Neuron (in vitro differentiated cells): Measurements from ENCODE around the gene STAT3.
"Not testable (repeated sequence)": the region's sequence is repeated elsewhere in the genome, so short reads cannot be mapped to it uniquely, and the experiment has no call there.

Experiments
- H2AFZ ChIP-seq: one replicate; pipeline ENCODE4 v1.6.1; 2013; ENCODE audit warnings: low read depth, mild to moderate bottlenecking, inconsistent platforms, low read length, moderate library complexity
- H3K27me3 ChIP-seq: one replicate; pipeline ENCODE4 v1.6.1; 2013; ENCODE audit warnings: low read length; ENCODE audit not compliant: insufficient read depth
- H3K36me3 ChIP-seq: one replicate; pipeline ENCODE4 v1.6.1; 2013; ENCODE audit warnings: low read length; ENCODE audit not compliant: insufficient read depth
- H3K4me1 ChIP-seq: one replicate; pipeline ENCODE4 v1.6.1; 2013; ENCODE audit warnings: low read length; ENCODE audit not compliant: insufficient read depth
- H3K4me3 ChIP-seq: 2 replicates; pipeline ENCODE4 v1.5.1; 2013; ENCODE audit warnings: mild to moderate bottlenecking, low read length, moderate library complexity
- H3K9me3 ChIP-seq: one replicate; pipeline ENCODE4 v1.6.1; 2013; ENCODE audit warnings: low read length

STAT3 gene

DNA sequence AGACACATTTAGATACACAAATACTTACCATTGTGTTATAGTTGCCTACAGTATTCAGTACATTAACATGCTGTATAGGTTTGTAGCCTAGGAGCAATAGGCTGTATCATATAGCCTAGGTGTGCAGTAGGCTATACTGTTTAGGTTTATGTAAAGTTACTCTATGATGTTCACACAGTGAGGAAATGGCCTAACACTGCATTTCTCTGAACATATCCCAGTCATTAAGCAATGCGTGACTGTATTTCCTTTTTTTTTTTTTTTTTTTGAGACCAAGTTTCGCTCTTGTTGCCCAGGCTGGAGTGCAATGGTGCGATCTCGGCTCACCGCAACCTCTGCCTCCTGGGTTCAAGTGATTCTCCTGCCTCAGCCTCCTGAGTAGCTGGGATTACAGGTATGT, 29.7 kb upstream of the STAT3 start:
- H3K36me3 ChIP-seq, H3K4me3 ChIP-seq, H3K4me1 ChIP-seq, H2AFZ ChIP-seq, H3K9me3 ChIP-seq: not testable (repeated sequence)
- H3K27me3 ChIP-seq: peaks cover 35% of the 10 kb centered on the region

DNA sequence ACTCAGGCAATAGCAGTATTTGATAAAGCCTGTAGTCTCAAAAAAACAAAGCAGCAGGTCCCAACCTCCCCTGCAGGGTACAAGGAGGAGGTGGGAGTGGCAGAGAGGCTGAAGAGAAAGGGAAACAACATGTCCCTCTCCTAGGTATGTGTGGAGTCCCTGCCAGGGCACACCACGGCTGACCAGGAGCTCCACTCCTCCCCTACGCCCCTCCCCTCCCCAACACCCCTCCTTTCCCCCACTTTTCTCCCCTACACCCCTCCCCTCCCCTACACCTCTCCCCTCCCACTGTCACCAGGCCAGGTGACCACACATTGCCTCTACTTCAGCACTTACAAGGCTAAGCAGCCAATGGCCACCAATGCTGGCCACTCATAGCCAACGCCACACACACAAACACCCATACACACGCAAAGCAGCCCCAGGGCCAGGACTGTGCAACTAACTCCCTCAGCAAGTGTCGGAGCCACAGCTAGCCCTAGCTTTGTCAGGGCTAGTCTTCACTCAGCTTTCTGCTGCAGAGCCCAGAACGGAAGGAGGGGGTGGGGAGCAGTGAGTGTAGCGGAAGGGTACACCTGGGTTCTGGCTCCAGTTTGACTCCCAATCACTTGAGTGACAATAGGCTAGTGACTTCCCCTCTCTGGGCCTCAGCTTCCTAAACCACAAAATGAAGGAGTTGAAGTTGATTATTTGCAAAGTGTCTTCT, 26.6 kb upstream of the STAT3 start:
- H3K4me1 ChIP-seq: no peaks in the 10 kb centered on the region
- H3K36me3 ChIP-seq: no peaks in the 10 kb centered on the region
- H3K4me3 ChIP-seq: no peak overlapping the region

DNA sequence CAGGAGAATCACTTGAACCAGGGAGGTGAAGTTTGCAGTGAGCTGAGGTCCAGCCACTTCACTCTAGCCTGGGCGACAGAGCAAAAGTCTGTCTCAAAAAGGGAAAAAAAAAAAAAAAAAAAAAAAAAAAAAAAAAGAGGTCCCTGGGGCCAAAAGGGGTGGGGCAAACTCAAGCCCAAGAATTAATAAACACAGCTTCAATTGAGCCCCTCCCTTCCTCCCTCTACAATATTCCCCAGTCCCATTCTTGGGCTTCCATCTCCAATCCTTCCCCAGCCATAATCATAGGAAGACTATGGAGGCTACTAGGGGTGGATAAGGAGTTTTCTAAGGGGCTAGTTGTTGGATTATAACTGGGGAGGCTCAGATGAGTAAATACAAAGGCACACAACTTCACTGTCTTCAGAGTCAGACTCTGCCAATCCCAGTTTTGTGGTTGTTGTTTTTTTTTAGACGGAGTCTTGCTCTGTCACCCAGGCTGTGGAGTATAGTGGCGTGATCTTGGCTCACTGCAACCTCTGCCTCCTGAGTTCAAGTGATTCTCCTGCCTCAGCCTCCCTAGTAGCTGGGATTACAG, 25.3 kb upstream of the STAT3 start:
- H3K9me3 ChIP-seq: no peaks in the 10 kb centered on the region
- H3K36me3 ChIP-seq: no peaks in the 10 kb centered on the region
- no peak overlapping the region for H3K4me3 ChIP-seq
- no peaks in the 10 kb centered on the region for H3K4me1 ChIP-seq
- H2AFZ ChIP-seq: no peak overlapping the region
- no peaks in the 10 kb centered on the region for H3K27me3 ChIP-seq

More for the DNA sequence above, 26.6 kb upstream of the STAT3 start:
- peaks cover 5% of the 10 kb centered on the region for H3K27me3 ChIP-seq
- H3K9me3 ChIP-seq: no peaks in the 10 kb centered on the region
- no peak overlapping the region for H2AFZ ChIP-seq

DNA sequence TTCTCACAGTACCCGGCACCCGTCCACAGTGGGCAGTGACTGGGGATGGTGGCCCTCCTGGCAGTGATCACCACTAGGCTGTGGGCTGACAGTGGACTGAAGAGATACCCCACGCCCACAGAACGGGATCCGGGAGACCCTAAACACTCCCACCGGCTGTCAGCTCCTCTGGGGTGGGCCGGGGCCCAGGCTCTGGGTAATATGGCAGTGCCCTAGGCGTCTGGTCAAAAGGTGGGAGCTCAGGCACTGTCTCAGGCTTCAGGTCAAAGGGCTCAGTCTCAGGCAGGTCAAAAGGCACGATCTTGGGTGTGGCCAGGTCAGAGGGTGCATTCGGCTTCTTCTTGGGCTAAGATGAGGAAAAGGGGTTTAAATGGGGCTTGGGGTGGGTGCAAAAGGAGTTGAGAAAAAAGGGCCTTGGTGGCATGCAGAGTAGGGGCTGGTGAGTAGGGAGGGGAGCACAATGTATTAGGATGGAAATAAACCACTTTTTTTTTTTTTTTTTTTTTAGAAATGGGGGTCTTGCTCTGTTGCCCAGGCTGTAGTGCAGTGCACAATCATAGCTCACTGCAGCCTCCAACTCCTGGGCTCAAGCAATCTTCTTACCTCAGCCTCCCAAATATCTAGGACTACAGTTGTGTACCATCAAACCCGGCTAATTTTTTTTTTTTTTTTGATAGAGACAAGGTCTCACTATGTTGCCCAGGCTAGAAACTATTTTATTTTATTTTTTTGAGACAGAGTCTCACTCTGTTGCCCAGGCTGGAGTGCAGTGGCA, 23.9 kb upstream of the STAT3 start:
- Histone ChIP-seq H3K9me3 (no peaks in the 10 kb centered on the region), H3K4me3 (no peak overlapping the region), H3K27me3 (no peaks in the 10 kb centered on the region), H3K4me1 (peaks cover 5% of the 10 kb centered on the region), H2AFZ (no peak overlapping the region), H3K36me3 (no peaks in the 10 kb centered on the region)

DNA sequence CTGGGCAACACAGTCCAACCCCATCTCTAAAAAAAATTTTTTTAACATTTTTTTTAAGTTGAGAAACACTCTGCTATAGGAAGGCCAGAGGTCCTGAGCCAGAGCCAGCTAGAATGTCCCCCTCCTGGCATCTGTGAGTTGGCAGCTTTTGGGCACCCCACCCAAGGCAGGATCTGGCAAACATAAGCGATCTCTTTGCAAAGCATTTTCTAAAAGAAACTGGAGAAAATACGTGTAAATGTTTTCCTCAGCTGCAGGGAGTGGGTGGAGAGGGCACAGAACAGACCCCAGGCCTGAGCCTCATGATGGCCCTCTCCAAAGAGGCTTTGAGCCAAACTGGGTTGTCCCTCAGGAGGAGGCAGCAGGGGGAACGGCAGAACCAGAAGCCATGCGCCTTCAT, 23.1 kb upstream of the STAT3 start:
- Histone ChIP-seq H3K9me3 (no peaks in the 10 kb centered on the region), H3K4me3 (no peak overlapping the region), H3K4me1 (peaks cover 8% of the 10 kb centered on the region), H3K36me3 (no peaks in the 10 kb centered on the region), H3K27me3 (no peaks in the 10 kb centered on the region), H2AFZ (no peak overlapping the region)

DNA sequence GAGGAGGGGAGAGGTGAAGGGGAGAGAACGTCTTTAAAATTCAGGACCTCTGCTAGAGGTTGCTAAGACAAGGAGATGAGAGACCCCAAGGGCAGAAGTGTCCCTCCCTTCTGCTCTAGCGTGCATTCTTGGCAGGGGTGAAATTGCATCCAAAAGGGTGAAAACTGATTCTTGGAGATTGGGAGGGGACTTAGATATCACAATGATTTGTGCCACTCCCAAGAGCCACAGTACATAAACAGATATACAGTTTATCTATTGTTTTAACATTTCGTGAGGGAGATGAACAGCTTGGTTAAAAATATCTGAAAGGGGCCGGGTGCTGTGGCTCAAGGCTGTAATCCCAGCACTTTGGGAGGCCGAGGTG, 22.1 kb upstream of the STAT3 start:
- no peak overlapping the region for H3K4me3 ChIP-seq
- H3K9me3 ChIP-seq: no peaks in the 10 kb centered on the region
- H3K36me3 ChIP-seq: no peaks in the 10 kb centered on the region

DNA sequence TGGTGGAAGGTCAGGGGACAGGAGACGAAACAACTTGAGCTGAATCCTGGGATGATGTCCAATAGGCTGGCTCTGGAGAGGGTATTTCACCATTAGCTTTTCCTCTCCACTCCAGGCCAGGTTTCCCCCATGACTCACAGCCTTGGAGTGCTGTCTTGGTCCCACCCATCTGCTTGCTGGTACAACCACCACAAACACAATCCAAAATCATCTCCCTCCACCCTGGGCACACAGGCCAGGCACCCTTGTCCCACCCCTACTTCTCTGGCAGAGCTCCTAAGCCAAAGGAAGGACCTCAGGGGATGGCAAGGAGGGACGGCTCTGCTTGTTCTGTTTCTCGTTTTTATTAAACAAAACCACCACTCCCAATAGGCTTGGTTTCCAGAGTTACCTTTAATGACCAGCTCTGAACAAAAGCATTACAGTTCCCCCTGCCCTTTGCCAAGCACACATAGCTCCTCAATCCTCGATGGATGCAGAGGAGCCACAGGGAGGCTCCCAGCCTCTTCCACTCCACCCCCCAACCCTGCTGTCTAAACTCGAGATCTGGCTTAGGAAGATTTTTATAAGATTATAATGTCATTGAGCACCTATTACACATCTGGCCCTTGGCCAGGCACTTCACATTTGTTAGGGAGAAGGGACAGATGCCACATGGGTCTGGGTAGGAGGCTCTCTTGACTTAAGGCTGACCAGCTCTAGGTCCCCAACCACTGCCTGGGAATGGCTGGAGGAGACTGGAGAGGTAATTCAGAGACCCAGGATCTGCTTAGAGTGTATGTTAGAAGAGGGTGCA, 21.5 kb upstream of the STAT3 start:
- Histone ChIP-seq H3K9me3 (no peaks in the 10 kb centered on the region), H3K4me1 (peaks cover 8% of the 10 kb centered on the region), H3K27me3 (no peaks in the 10 kb centered on the region), H3K36me3 (no peaks in the 10 kb centered on the region), H3K4me3 (no peak overlapping the region), H2AFZ (no peak overlapping the region)

More for the DNA sequence above, 22.1 kb upstream of the STAT3 start:
- Histone ChIP-seq H2AFZ (no peak overlapping the region), H3K27me3 (no peaks in the 10 kb centered on the region), H3K4me1 (peaks cover 8% of the 10 kb centered on the region)

GRCh38 chr17:42408061-42408460, 19.8 kb upstream of the STAT3 start:
- Histone ChIP-seq H3K27me3 (no peaks in the 10 kb centered on the region), H3K9me3 (peaks cover 1% of the 10 kb centered on the region), H3K36me3 (no peaks in the 10 kb centered on the region), H3K4me1 (peaks cover 8% of the 10 kb centered on the region), H3K4me3 (no peak overlapping the region), H2AFZ (no peak overlapping the region)

DNA sequence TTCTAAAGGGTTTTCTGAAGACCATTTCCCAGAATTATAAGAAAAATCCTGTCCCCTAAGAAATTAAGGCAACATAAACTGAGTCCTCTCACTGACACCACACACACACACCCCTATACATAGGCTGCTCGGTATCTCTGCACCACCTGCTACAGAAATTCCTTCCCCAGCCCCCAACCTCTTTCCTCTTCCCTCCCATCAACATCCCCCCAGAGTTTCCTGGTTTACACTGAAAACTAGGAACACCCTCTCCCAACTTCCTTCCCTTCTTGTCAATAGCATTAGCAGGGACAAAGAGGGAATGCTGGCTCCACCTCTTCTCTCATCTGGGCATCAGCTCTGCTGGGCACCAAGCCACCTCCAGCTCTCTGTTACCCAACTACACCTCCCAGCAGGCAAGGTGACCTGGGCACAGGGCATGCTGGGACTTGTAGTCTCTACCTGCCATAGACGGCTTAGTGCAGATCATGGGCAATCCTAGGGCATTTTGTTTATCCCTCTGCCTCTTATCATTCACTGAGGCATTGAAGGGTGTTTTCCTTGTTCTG, 19.1 kb upstream of the STAT3 start:
- Histone ChIP-seq H3K4me3 (no peak overlapping the region), H3K27me3 (no peaks in the 10 kb centered on the region), H3K36me3 (no peaks in the 10 kb centered on the region), H3K4me1 (peaks cover 13% of the 10 kb centered on the region), H2AFZ (no peak overlapping the region), H3K9me3 (peaks cover 1% of the 10 kb centered on the region)

DNA sequence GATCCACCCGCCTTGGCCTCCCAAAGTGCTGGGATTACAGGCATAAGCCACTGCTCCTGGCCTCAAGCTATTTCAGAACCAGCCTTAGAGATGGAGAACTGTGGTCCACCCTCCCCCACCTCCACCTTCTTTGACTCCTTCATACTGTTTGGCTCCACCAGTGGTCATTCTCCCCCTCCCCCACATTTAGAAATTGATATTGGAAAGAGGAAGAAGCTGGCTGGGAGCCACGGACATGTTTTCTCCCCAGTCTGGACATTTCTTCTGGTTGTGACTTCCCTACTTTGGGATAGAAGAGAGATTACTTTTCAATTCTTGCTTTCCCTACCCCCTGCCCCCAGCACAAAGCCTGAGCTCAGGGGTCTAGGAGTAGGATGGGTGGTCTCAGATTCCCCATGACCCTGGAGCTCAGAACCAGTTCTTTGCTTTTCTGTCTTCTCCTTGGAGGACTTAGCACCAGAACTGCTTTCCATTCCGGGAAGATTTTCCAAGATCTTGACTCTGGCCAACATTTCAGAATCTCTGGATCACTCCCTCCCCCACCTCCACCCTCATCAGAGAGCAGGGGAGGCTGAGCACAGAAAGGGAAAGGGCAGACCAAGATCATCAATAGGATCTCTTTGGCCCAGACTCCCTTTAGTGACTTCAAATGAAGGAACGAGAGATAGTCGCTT, 18.5 kb upstream of the STAT3 start:
- peaks cover 1% of the 10 kb centered on the region for H3K9me3 ChIP-seq
- no peak overlapping the region for H3K4me3 ChIP-seq
- H3K4me1 ChIP-seq: peaks cover 18% of the 10 kb centered on the region
- no peaks in the 10 kb centered on the region for H3K36me3 ChIP-seq
- H3K27me3 ChIP-seq: no peaks in the 10 kb centered on the region
- no peak overlapping the region for H2AFZ ChIP-seq

GRCh38 chr17:42405963-42406495, 17.8 kb upstream of the STAT3 start:
- Histone ChIP-seq H3K36me3 (no peaks in the 10 kb centered on the region), H3K27me3 (no peaks in the 10 kb centered on the region), H3K4me1 (peaks cover 18% of the 10 kb centered on the region), H2AFZ (no peak overlapping the region), H3K4me3 (no peak overlapping the region), H3K9me3 (peaks cover 1% of the 10 kb centered on the region)

- Histone ChIP-seq H3K9me3 (peaks cover 1% of the 10 kb centered on the region), H3K4me1 (peaks cover 18% of the 10 kb centered on the region), H2AFZ (no peak overlapping the region), H3K36me3 (no peaks in the 10 kb centered on the region), H3K4me3 (no peak overlapping the region), H3K27me3 (no peaks in the 10 kb centered on the region)
Observed at GRCh38 chr17:42405076-42405475, 16.8 kb upstream of the STAT3 start.
